ENCODE results near the gene DGLUCY.
A peak's percentile ranks its signal among the peaks of the same experiment; 100 is the strongest.

The DGLUCY gene

GRCh38 chr14:91229743-91230200 lies 115.9 kb downstream of the DGLUCY start:
- TF ChIP-seq CTCF (IDR thresholded peaks at IDR 0.05; ENCODE audit: borderline replicate concordance, insufficient read depth, low read depth, low read length), result no peak
- H3K4me3 ChIP-seq (ENCODE audit: low read depth, low read length), result peak overlapping the region; percentile 40

DNA sequence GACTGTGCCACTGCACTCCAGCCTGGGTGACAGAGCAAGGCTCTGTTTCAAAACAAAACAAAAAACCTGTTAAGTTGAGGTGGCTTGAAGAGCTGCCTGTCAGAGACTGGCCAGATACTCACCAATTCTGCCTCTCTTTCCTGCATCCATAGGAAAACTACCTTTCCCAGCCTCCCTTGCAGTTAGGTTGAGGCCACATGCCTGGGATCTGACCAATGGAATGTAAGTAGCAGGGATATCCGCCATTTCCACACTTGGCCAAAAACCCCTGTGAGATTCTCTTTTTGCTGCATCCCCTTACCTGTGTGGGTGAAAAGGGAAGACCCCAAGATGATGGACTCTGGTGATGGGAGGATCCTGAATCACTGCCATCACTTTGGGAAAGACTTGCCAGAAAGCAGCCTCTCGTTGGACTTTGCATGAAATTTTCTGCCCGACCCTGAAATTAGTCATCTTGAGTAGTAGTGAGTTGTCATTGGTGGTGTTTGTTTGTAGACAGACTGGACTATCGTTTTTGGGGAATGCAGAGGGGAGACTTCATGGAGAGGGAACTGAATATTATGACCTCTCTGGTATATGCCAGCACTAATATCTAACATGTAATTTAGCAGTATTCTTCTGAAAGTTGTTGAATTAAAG lies 116.6 kb downstream of the DGLUCY start:
- TF ChIP-seq CTCF (IDR thresholded peaks at IDR 0.05; ENCODE audit: borderline replicate concordance, insufficient read depth, low read depth, low read length), result no peak
- H3K4me3 ChIP-seq (ENCODE audit: low read depth, low read length), result no peak overlapping the region

GRCh38 chr14:91231446-91231845 lies 117.6 kb downstream of the DGLUCY start:
- no peak overlapping the region for H3K4me3 ChIP-seq (ENCODE audit: low read depth, low read length)
- no peak for TF ChIP-seq CTCF (IDR thresholded peaks at IDR 0.05; ENCODE audit: borderline replicate concordance, insufficient read depth, low read depth, low read length)

GRCh38 chr14:91232052-91232451 lies 118.2 kb downstream of the DGLUCY start:
- TF ChIP-seq CTCF (IDR thresholded peaks at IDR 0.05; ENCODE audit: borderline replicate concordance, insufficient read depth, low read depth, low read length), result no peak
- H3K4me3 ChIP-seq (ENCODE audit: low read depth, low read length), result no peak overlapping the region

DNA sequence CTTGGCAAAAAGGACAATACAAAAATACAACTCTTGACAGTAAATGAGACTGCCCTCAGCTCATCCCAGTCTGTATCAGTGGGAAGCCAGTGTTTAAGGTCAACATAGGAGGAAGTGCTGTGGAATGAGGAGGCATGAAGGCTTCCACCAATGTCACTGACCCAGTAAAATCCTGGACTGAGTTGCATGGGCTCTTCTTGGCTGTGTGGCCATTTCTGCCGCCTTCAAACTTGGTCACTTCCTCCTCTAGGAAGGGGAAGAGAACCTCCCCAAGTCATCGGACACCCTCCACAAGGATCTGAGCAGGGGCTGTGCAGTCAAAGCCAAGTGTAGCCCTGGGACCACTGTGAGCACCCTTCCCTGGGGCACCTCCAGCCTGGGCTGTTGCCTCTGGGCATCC lies 118.7 kb downstream of the DGLUCY start:
- no peak overlapping the region for H3K4me3 ChIP-seq (ENCODE audit: low read depth, low read length)
- TF ChIP-seq CTCF (IDR thresholded peaks at IDR 0.05; ENCODE audit: borderline replicate concordance, insufficient read depth, low read depth, low read length), result no peak

- H3K4me3 ChIP-seq (ENCODE audit: low read depth, low read length), result no peak overlapping the region
- TF ChIP-seq CTCF (IDR thresholded peaks at IDR 0.05; ENCODE audit: borderline replicate concordance, insufficient read depth, low read depth, low read length), result no peak
Observed at GRCh38 chr14:91233936-91234790, 120.3 kb downstream of the DGLUCY start.

GRCh38 chr14:91234791-91235114 lies 120.9 kb downstream of the DGLUCY start:
- TF ChIP-seq CTCF (IDR thresholded peaks at IDR 0.05; ENCODE audit: borderline replicate concordance, insufficient read depth, low read depth, low read length), result no peak

More at GRCh38 chr14:91234791-91235114, 120.9 kb downstream of the DGLUCY start:
- H3K4me3 ChIP-seq (ENCODE audit: low read depth, low read length), result no peak overlapping the region

Data from GM12875 (cell line).